ENCODE measurements around the gene ANO7. TPM values are rescaled to one million over a fixed set of nuclear protein-coding genes. Genes with fewer than 3 reads are reported as not detected.
A peak's percentile ranks its signal among the peaks of the same experiment; 100 is the strongest.

The ANO7 gene
- total and polyA plus RNA-seq, 2 of the 8 experiments (the other 6 are each of a cell fraction or from before 2014, with no cell fraction given), result 3.2 to 6.9 TPM

DNA sequence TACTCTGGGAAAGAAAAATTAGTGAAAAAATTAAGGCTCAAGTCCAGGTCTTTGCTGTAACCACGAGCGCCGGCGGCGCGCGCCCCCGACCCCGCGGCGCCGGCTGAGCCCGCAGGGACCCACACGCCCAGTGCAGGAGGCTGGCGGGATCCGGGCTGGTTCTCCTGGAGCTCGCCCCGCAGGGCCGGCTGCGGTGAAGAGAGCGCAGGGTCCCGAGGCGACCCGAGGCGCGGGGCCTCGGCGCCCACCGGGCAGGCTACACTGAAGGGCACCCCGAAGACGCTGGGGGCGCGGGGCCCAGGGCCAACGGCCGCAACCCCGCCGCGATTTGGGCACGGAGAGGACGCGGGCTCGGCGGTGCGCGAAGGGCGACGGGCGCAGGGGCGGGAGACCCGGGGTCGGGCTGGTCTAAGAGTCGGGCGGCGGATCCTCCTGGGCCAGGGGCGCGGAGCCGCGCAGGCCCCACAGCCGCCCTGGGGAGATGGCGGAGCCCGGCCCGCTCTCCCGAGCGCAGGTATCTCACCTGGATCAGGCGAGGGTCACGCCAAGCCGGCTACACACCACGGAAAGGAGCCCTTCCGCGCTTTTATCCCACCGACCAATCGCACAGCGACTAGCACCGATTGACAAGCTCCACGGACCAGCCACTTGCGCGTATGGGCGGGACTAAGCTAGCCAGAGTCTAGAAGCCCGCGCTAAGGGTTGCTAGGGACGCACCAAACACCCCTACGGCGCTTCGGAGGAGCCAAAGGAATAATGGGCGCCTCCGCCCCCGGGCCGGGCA lies 39.4 kb upstream of the ANO7 start, which contains the start of gene PASK:
PASK (minus strand) TSS at position 582 of the 784 bp plus-strand sequence. CDS start 6,440 bp downstream, outside the sequence.
- CTCF ChIA-PET (ENCODE audit: partially characterized antibody), result interaction anchor here (0.8 to 3.2 kb wide), 6 partner anchors 9 to 315 kb away, joined by 3 to 15 read pairs (median 4); no protein-coding TSS in a partner anchor
- Histone ChIP-seq H3K79me1 (ENCODE audit: low read depth, low read length) (peaks cover 9% of the 10 kb centered on the region), H3K27ac (ENCODE audit: low read depth, low read length) (no peak within 1 kb of the TSS), H3K4me1 (replicated peaks in 1 of 4; ENCODE audit: control insufficient read depth in 3 of 4, insufficient read depth in 4 of 4, low read length in 3 of 4) (peaks cover 0 to 11% (median 7%) of the 10 kb centered on the region in 4 experiments; a peak in 6 of 7 replicates), H3K56ac (replicated peaks; ENCODE audit: insufficient read length, low read depth, low read length) (peak within 1 kb of the TSS; percentile 48), H3K9me3 (ENCODE audit: insufficient read depth in 2 of 2, low read depth in 1 of 2, low read length in 1 of 2) (no peaks in the 10 kb centered on the region), H2BK120ac (replicated peaks; ENCODE audit: low read depth, low read length) (no peak within 1 kb of the TSS), H3K4ac (replicated peaks; ENCODE audit: insufficient read length, low read depth, low read length) (peak within 1 kb of the TSS; percentile 23), H2BK12ac (ENCODE audit: low read depth, low read length) (peak within 1 kb of the TSS; percentile 60; the same call in 1 of the 2 replicates), H3K36me3 (ENCODE audit: control insufficient read depth in 2 of 4, insufficient read depth in 4 of 4, low read length in 3 of 4) (no peaks in the 10 kb centered on the region), H4K91ac (replicated peaks; ENCODE audit: insufficient read length, low read length) (no peak within 1 kb of the TSS), H2AK5ac (ENCODE audit: low read depth, low read length) (no peak within 1 kb of the TSS), H2BK20ac (ENCODE audit: low read length) (no peak within 1 kb of the TSS), H4K8ac (ENCODE audit: extremely low read depth, insufficient read depth, low read length) (peak within 1 kb of the TSS; percentile 92), H4K5ac (ENCODE audit: insufficient read length, low read depth, low read length) (peak within 1 kb of the TSS; percentile 10), H3K4me2 (ENCODE audit: insufficient read depth in 1 of 2, low read depth in 2 of 2, low read length in 2 of 2) (peak within 1 kb of the TSS; percentile 71 to 98), H3K79me2 (ENCODE audit: control insufficient read depth in 1 of 2, insufficient read depth in 2 of 2, low read length in 2 of 2) (peaks cover under 1 to 36% of the 10 kb centered on the region in 2 experiments; a peak in 3 of 4 replicates), H3K14ac (ENCODE audit: insufficient read length) (no peak within 1 kb of the TSS), H3K27me3 (replicated peaks in 1 of 4; ENCODE audit: control insufficient read depth in 3 of 4, extremely low read depth in 1 of 4, insufficient read depth in 3 of 4, low read length in 3 of 4) (0 out of 7 replicates have a peak, but pooled peaks cover 0 to 3% (median 2%) of the 10 kb centered on the region in 4 experiments), H3K23me2 (ENCODE audit: low read depth, low read length) (peaks cover 7% of the 10 kb centered on the region; the same call in 1 of the 2 replicates), H3K9ac (replicated peaks in 1 of 4; ENCODE audit: extremely low read depth in 1 of 4, low read depth in 3 of 4, low read length in 3 of 4) (peak within 1 kb of the TSS; percentile 62 to 96 (median 74)), H2BK15ac (ENCODE audit: low read length) (no peak within 1 kb of the TSS), H2BK5ac (ENCODE audit: low read depth, low read length) (no peak within 1 kb of the TSS), H4K20me1 (replicated peaks in 1 of 2; ENCODE audit: control insufficient read depth in 1 of 2, insufficient read depth in 2 of 2, low read length in 2 of 2) (peaks cover 1 to 12% of the 10 kb centered on the region in 2 experiments), H3K18ac (ENCODE audit: extremely low read depth, low read length) (peak within 1 kb of the TSS; percentile 60; the same call in 1 of the 2 replicates), H3K23ac (ENCODE audit: insufficient read length) (no peak within 1 kb of the TSS), H3K4me3 (ENCODE audit: extremely low read depth in 1 of 4, insufficient read depth in 2 of 4, low read depth in 3 of 4, low read length in 4 of 4) (peak within 1 kb of the TSS; percentile 71 to 83 (median 79)), H2AFZ (ENCODE audit: low read length) (peak within 1 kb of the TSS; percentile 77; the same call in 1 of the 2 replicates)
- FAIRE-seq (peak; percentile 70), DNase-seq (ENCODE audit: low read depth in 1 of 2, low spot score in 2 of 2) (peak; percentile 84 to 93)
- WGBS, 2 experiments (ENCODE audit: extremely low coverage in 1 of 2, insufficient coverage in 1 of 2, insufficient read length in 1 of 2, insufficient replicate concordance in 2 of 2, low coverage in 1 of 2, low lambda C conversion rate in 2 of 2, missing lambda C conversion rate in 1 of 2), result 1% methylated on average over 55 of the region's 88 CpGs; no CpG with 5 or more reads in 1 of the 2 experiments
- POLR2A ChIA-PET (ENCODE audit: partially characterized antibody), result interaction anchor here (0.6 to 2.2 kb wide), 10 partner anchors 12 to 488 kb away, joined by 3 to 10 read pairs (median 3); partner anchors contain the start of genes ATG4B, MTERF4 and THAP4
- TF ChIP-seq RNF2 (IDR thresholded peaks at IDR 0.05; ENCODE audit: borderline replicate concordance, low read depth, low read length, missing control alignments, poor library complexity, severe bottlenecking), result no peak
- no peak for TF ChIP-seq EGR1 (IDR thresholded peaks at IDR 0.05; ENCODE audit: borderline replicate concordance, low read depth, low read length)
- peak in 1 of 2 experiments; percentile 64; a peak in 2 of 3 replicates for TF ChIP-seq POLR2A (IDR thresholded peaks at IDR 0.05; ENCODE audit: control extremely low read depth in 1 of 2, low read depth in 2 of 2, low read length in 2 of 2)
- TF ChIP-seq CEBPB (IDR thresholded peaks at IDR 0.05; ENCODE audit: low read depth, low read length), result no peak
- TF ChIP-seq TCF12 (IDR thresholded peaks at IDR 0.05; ENCODE audit: low read depth, low read length), result no peak
- no peak for TF ChIP-seq CBX5 (IDR thresholded peaks at IDR 0.05; ENCODE audit: low read depth, low read length)
- TF ChIP-seq CREB1 (IDR thresholded peaks at IDR 0.05), result no peak
- peak; percentile 88 for TF ChIP-seq CHD2 (IDR thresholded peaks at IDR 0.05; ENCODE audit: low read length)
- TF ChIP-seq KDM5A (IDR thresholded peaks at IDR 0.05; ENCODE audit: low read length), result no peak
- TF ChIP-seq GABPA (IDR thresholded peaks at IDR 0.05; ENCODE audit: borderline replicate concordance, insufficient read depth, low read length), result peak; percentile 31
- peak; percentile 69 for TF ChIP-seq TAF1 (IDR thresholded peaks at IDR 0.05; ENCODE audit: low read depth, low read length)
